Coronary artery (tissue), 2 donors: Measurements from ENCODE around the gene LEAP2.
"Not testable (repeated sequence)": the region's sequence is repeated elsewhere in the genome, so short reads cannot be mapped to it uniquely, and the experiment has no call there.

Experiments used
- DNase-seq: peaks from one replicate; pipeline ENCODE4 v3.0.0-alpha.2; 2017; ENCODE audit warnings: low spot score
- H3K27ac ChIP-seq, 2 donors: fragments of 200-600 bp; sonication (generic); one replicate each; pipeline ENCODE4 v1.5.1; 2016 to 2019
- H3K4me3 ChIP-seq: fragments of 200-600 bp; sonication (generic); 2 replicates; pipeline ENCODE4 v1.5.1; 2016; ENCODE audit warnings: mild to moderate bottlenecking, moderate library complexity
- TF ChIP-seq, protein P1 (sequence below): fragments of 200-600 bp; sonication (generic); IDR thresholded peaks from one replicate; pipeline ENCODE4 v1.5.1; 2019; ENCODE audit warnings: antibody characterized with exemption

The LEAP2 gene

DNA sequence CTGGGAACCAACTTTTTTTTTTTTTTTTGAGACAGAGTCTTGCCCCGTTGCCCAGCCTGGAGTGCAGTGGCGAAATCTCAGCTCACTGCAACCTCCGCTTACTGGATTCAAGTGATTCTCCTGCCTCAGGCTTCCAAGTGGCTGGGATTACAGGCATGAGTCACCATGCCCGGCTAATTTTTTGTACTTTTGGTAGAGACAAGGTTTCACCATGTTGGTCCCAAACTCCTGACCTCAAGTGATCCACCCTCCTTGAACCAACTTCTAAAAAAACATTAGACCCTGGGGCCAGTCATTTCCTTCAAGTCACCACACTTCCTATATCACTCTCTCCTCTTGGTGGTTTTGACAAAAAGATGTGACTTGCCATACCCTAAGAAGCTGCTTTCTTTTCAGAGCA, 32.2 kb upstream of the LEAP2 start:
- Histone ChIP-seq H3K4me3 (no peak overlapping the region), H3K27ac (no peak overlapping the region)
- TF ChIP-seq, protein P1, sequence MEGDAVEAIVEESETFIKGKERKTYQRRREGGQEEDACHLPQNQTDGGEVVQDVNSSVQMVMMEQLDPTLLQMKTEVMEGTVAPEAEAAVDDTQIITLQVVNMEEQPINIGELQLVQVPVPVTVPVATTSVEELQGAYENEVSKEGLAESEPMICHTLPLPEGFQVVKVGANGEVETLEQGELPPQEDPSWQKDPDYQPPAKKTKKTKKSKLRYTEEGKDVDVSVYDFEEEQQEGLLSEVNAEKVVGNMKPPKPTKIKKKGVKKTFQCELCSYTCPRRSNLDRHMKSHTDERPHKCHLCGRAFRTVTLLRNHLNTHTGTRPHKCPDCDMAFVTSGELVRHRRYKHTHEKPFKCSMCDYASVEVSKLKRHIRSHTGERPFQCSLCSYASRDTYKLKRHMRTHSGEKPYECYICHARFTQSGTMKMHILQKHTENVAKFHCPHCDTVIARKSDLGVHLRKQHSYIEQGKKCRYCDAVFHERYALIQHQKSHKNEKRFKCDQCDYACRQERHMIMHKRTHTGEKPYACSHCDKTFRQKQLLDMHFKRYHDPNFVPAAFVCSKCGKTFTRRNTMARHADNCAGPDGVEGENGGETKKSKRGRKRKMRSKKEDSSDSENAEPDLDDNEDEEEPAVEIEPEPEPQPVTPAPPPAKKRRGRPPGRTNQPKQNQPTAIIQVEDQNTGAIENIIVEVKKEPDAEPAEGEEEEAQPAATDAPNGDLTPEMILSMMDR: no peak
- DNase-seq: no peak

DNA sequence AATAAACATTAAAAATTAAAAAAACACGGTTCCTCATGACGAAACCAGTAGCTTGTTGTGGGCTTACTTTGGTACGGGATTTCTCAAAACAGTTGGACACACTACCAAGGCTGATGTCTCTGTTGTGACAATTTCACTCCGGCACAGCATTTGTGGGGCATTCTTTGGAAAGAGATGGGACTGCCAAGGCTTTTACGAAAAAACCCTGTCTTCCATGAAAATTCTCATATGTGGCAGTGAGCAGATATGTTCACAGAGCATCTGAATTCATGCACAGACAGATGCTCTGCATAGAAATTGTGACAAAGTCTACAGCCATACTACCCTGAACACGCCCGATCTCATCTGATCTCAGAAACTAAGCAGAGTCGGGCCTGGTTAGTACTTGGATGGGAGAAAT, 25.2 kb upstream of the LEAP2 start:
- DNase-seq: no peak
- H3K27ac ChIP-seq: no peak overlapping the region
- no peak overlapping the region for H3K4me3 ChIP-seq
- TF ChIP-seq, protein P1: no peak

DNA sequence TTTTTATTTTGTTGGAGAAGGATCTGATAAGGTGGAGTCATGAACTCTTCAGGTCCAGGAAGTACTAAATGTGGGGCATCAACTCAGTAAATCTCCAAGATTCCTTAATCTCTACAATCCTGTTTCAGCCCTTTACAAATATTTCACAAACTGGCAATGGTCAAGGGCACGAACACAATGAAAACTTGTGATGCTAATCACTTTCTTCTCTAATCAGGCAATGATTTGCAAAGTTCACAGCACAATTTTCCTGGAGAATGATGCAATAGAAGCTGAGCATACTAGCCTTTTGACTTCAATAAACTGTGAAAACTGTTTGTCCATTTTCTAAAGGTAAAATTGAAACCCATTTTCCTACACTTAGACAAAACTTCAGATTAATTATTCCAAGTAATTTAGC, 24.1 kb upstream of the LEAP2 start:
- no peak overlapping the region for H3K4me3 ChIP-seq
- TF ChIP-seq, protein P1: no peak
- no peak for DNase-seq
- H3K27ac ChIP-seq: no peak overlapping the region

DNA sequence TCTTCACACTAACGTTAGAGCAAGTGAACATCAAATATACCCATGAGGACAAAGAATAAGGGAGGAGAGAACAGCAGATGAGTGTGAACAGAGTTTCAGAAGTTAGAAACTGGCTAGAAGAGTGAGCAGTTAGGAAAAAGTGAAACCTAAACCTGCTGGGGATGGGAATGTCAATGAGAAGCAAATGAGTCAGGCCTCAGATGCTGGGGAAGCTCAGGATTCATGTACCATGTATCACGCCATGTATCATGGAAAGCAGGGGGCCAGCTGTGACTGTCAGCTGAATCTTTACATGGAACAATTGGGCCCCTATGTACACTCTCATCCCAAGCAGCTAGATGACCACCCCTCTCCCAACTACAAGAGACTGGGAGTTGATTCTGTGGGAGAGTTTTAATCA, 23.4 kb upstream of the LEAP2 start:
- no peak overlapping the region for H3K27ac ChIP-seq
- H3K4me3 ChIP-seq: no peak overlapping the region
- no peak for DNase-seq
- TF ChIP-seq, protein P1: no peak

DNA sequence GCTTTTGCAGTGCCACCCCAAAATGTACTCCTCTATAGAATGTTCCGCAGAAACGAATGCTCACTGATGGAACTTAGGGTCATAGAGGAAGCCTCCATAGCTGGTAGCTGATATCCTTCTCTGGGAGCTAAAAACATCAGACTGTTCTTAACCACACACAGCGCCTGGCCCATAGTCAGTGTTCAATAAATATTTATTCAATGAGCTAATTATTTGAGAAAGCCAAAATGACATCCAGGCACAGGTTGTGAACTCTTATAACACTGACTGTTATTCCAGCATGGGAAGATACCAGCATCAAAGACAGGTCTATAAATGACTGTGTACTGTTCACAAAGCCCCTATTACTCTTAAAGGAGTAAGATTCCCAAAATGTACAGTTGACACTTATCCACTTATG, 20.1 kb upstream of the LEAP2 start:
- no peak overlapping the region for H3K4me3 ChIP-seq
- DNase-seq: no peak
- TF ChIP-seq, protein P1: no peak
- no peak overlapping the region for H3K27ac ChIP-seq

DNA sequence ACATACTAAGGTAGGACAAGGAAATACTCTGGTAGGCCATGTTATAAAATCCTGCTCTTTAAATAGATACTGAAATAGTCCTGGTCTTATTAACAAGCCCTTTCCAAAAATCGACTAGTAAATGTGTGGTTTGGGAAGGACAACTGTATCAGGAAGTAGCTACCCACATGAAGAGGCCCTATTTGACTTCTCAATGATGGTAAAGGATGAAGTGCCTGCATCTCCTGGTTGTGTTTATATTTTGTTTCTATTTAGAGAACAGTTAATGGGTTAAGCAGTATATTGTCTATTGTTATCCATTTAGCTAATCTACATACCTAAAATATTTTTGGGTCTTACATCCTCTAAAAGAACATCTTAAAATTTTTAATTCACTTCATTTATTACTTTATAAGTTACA, 19.7 kb upstream of the LEAP2 start:
- no peak overlapping the region for H3K4me3 ChIP-seq
- no peak for DNase-seq
- H3K27ac ChIP-seq: no peak overlapping the region
- TF ChIP-seq, protein P1: no peak

DNA sequence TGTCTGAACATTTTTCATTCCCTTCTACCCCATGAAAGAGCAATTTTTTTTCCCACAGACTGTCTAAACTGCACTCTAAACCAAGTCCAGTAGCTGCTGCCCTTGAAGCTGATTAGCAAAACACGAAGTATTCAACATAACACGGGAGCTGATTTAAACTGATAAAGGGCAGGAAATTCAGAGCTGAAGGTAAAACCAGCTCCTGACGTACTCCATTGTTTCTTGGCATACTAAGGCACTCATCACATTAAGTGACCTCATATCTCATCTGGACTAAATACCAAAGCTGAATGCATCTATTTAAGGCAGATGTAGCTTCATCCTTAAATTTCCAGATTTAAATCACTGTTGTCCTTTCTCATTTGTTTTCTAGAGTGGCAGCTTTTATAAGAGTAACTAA, 19.2 kb upstream of the LEAP2 start:
- H3K27ac ChIP-seq: no peak overlapping the region
- no peak for DNase-seq
- H3K4me3 ChIP-seq: no peak overlapping the region
- TF ChIP-seq, protein P1: no peak

DNA sequence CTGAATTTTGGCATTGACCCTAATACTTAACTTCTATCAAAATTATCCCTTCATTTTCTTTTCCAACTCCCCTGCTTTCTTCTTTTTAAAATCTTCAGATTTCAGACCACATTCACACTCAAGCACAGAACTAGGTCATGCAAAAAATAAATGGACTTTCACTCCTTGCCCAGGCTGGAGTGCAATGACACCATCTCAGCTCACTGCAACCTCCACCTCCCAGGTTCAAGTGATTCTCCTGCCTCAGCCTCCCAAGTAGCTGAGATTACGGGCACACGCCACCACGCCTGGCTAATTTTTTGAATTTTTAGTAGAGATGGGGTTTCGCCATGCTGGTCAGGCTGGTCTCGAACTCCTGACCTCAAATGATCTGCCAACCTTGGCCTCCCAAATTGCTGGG, 18.5 kb upstream of the LEAP2 start:
- not testable (repeated sequence) for H3K27ac ChIP-seq, DNase-seq, H3K4me3 ChIP-seq
